ENCODE results near the gene PMM2. TPM values are rescaled to one million over a fixed set of nuclear protein-coding genes. Genes with fewer than 3 reads are reported as not detected.

PMM2 gene
- total and polyA plus RNA-seq, 2 experiments from 2014 or later: 38.2 to 60.4 TPM

- TF ChIP-seq ZNF462 (CRISPR knock-in tag; IDR thresholded peaks at IDR 0.05) (no peak), REST (IDR thresholded peaks at IDR 0.05; ENCODE audit: unreplicated experiment) (no peak), ZNF331 (CRISPR knock-in tag; IDR thresholded peaks at IDR 0.05; ENCODE audit: low read depth) (no peak)
Observed at GRCh38 chr16:8858994-8859912, 61.6 kb downstream of the PMM2 start (continued).
